ENCODE measurements around the gene LINGO1.

Gene LINGO1

GRCh38 chr15:77613814-77614213 lies 18.9 kb downstream of the LINGO1 start:
- no peak for FAIRE-seq

- FAIRE-seq, result no peak
Measured at GRCh38 chr15:77612958-77613601, 19.6 kb downstream of the LINGO1 start.

GRCh38 chr15:77611767-77612166 lies 20.9 kb downstream of the LINGO1 start:
- FAIRE-seq, result no peak

GRCh38 chr15:77610731-77611130 lies 22.0 kb downstream of the LINGO1 start:
- no peak for FAIRE-seq

GRCh38 chr15:77609558-77609957 lies 23.2 kb downstream of the LINGO1 start:
- FAIRE-seq, result no peak

GRCh38 chr15:77608774-77609173 lies 23.9 kb downstream of the LINGO1 start:
- FAIRE-seq, result no peak

- no peak for FAIRE-seq
Measured at GRCh38 chr15:77607894-77608261, 24.8 kb downstream of the LINGO1 start.

- no peak for FAIRE-seq
Measured at GRCh38 chr15:77607111-77607893, 25.4 kb downstream of the LINGO1 start.

GRCh38 chr15:77606142-77607034 lies 26.3 kb downstream of the LINGO1 start:
- FAIRE-seq, result no peak

- FAIRE-seq, result no peak
Measured at GRCh38 chr15:77605547-77605946, 27.2 kb downstream of the LINGO1 start.

GRCh38 chr15:77604973-77605372 lies 27.7 kb downstream of the LINGO1 start:
- no peak for FAIRE-seq

- FAIRE-seq, result no peak
Measured at GRCh38 chr15:77603611-77604336, 28.9 kb downstream of the LINGO1 start.

- no peak for FAIRE-seq
Measured at GRCh38 chr15:77602800-77603199, 29.9 kb downstream of the LINGO1 start.

GRCh38 chr15:77599899-77600298 lies 32.8 kb downstream of the LINGO1 start:
- no peak for FAIRE-seq

GRCh38 chr15:77599357-77599756 lies 33.4 kb downstream of the LINGO1 start:
- no peak for FAIRE-seq

GRCh38 chr15:77598644-77599043 lies 34.1 kb downstream of the LINGO1 start:
- no peak for FAIRE-seq

GRCh38 chr15:77597804-77598453 lies 34.8 kb downstream of the LINGO1 start:
- FAIRE-seq, result no peak

- FAIRE-seq, result no peak
Measured at GRCh38 chr15:77596821-77597803, 35.6 kb downstream of the LINGO1 start.

GRCh38 chr15:77595231-77595630 lies 37.5 kb downstream of the LINGO1 start:
- FAIRE-seq, result no peak

- FAIRE-seq, result no peak
Measured at GRCh38 chr15:77592758-77593157, 40.0 kb downstream of the LINGO1 start.

All from A204.1 (cell line).